HS-27A (cell line): Measurements from ENCODE around the gene GLDC.
"Not testable (repeated sequence)": the region's sequence is repeated elsewhere in the genome, so short reads cannot be mapped to it uniquely, and the experiment has no call there.

Experiments
- DNase-seq: peaks from one replicate; pipeline ENCODE4 v3.0.0-alpha.2; 2012; ENCODE audit warnings: low read depth, missing footprints

The GLDC gene

GRCh38 chr9:6565312-6565711 lies 80.2 kb downstream of the GLDC start:
- no peak for DNase-seq

DNA sequence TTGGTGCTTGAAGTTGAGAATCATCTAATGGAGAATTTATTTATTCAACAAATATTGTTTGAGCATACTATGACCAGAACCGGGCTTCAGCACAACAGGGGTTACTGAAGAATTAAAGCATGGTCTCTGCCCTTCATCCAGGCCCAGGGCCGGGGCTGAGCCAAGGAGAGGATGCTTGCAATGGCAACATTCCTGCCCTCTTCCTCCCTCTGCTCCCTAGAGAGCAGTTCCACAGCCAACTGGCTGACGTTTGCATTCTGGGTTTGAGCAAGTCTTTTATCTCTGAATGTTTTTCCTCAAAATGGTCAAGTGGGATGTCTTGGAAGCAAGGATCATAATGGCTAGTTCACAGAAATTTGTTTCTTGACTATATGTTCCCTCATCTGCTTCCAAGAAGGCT lies 80.7 kb downstream of the GLDC start:
- DNase-seq, result no peak

DNA sequence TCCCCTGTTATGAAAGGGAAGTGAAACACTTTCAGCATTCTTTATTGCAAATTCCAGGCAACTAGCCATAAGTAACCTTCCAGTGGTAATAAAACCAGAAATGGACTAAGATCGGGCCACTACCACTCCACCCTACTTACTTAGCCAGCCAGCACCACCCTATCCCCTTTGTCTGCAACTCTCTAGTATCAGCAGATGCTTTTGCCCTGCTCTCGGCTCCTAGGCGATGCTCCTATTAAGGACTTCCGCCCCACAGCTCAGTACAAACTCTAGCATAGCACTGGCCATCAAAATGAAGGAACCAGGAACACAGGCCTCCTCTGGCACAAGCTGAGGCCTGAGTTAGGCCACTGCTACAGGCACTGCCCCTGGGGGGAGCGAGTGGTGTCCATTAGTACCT lies 81.2 kb downstream of the GLDC start:
- no peak for DNase-seq

GRCh38 chr9:6562871-6563430 lies 82.6 kb downstream of the GLDC start:
- DNase-seq, result no peak

GRCh38 chr9:6562201-6562600 lies 83.3 kb downstream of the GLDC start:
- no peak for DNase-seq

DNA sequence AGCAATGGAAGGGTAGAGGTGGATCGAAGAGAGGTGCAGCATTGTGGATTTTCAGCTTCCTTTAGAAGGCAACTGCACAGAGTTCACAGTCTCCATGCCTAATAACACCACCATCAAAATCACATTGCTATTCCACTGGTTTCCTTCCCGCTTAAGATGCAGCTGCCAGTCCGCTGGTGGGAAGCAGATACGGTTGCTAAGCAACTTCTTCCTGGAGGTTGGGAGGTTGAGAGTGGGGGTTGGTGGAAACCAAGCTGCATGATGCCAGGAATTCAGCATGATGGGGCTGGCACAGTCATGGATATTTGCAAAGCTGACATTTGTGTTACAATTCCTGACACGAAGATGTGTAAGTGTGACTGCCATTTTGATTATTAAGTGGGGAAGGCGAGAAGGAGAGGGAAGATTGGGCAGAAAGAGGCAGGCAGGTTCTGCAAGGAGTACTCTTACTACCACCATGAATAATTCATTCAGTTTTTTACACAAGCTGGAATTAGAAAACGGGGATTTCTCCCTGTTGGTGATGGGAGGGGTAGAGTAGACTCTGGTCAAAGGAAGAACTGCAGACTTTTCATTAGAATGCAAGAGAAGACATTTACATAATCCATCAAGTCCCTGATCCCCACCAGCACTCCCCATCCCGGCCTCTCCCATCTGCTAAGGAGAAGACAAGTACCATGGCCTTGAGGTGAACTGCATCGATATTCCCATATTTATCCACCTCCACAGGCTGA lies 87.5 kb downstream of the GLDC start:
- no peak for DNase-seq

DNA sequence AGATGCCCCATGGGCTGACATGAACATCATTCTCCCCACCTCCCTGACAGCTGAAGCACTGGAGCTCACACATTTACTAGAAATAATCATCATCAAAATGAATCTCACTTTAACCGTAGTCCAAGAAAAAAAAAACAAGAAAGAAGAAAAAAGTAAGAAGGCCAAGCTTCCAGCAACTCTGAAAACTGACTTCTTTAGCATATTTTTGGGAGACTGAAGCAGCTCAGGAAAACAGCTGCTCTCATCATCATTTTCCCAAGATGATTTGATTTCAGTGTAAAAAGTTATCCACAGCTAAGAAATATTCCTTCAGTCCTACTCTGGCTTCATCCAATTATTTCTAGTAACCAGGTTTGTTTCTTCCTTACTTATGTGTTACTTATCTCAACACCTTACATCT lies 91.7 kb downstream of the GLDC start:
- no peak for DNase-seq

DNA sequence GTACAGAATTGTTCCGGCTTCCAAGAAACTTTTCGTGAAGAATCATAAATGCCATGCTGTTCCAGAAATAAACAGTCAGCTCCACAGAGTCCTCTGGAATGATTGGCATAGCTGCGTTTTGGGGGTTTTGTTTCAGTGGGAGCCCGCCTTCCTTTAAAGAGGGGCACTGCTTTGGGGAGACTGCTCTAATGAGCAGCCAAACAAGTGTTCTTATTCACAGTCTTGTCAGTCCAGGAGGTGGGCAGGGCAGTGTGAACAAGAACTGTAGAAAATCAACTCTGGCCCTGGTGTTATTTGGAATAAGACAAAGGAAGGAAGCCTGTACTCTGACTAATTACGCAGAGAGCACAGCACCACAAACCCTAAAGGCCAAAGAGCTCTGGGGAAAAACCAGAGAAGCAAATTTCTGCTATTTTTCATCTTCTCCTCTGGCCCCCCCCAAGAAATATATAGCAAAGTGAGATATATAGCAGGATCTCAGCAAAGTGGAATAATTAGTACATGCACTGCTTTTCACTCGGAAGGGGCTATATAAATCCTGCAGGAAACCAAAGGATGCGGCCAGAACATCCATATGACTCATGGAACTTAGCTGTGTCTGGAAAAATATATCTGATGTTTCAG lies 92.9 kb downstream of the GLDC start:
- DNase-seq, result no peak

- no peak for DNase-seq
Measured at GRCh38 chr9:6552033-6552432, 93.5 kb downstream of the GLDC start.

DNA sequence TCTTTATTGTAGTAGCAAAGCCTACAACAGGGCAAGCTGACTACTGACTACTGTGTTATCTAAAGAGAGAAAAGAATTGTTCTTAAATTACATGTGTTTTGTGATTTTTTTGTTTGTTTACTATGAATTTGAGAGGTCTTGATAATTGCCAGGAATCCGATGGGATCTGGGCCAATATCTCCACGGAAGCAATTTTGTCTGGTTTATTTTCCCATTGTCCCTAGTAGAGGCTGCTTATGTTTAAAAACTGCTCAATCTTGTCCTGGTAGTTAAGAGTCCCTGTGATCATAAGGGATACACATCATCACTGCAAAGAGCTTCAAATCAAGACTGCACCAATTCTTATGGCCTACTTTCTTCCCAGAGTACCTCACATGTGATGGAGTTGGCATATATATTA lies 94.4 kb downstream of the GLDC start:
- DNase-seq, result no peak

GRCh38 chr9:6549106-6549800 lies 96.3 kb downstream of the GLDC start:
- DNase-seq, result no peak

- DNase-seq, result no peak
Measured at GRCh38 chr9:6545017-6545691, 100.4 kb downstream of the GLDC start.

DNA sequence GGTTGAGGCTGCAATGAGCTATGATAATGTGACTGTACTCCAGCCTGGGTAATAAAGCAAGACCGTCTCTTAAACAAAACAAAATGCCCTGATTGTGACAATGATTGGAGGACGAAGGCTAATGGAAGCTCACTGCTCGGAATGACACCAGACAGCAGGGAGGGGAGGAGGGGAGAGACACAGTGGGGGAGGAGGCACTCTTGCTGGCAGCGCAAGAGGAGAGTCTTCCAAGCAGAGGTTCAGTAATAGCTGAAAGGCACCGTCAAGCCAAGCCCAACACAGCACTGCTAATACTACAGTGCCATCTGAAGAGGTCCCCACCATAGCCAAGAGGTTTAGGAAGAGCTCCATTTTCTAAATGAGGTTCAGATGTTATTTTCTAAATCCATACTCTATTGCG lies 102.3 kb downstream of the GLDC start:
- no peak for DNase-seq

- not testable (repeated sequence) for DNase-seq
Measured at GRCh38 chr9:6542617-6543016, 102.9 kb downstream of the GLDC start.

DNA sequence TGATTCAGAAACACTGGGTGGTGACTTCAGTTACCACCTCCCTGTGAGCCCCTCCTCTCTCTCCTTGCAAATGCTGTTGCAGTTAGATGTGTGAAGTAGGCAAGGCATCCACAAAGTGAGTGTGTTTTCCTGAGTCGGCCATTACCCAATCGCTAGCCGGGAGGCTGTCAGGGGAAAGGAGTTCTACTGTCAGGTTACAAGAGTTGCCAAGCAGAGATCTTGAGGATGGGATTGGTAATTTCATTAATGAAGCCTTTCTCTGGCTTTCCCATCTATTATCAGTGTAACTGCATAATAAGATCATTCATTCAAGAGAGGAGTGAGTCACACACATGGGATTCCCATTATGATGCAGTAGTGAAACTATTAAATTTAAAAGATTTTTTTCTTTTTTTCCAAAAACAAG lies 106.9 kb downstream of the GLDC start:
- no peak for DNase-seq

- DNase-seq, result no peak
Measured at GRCh38 chr9:6535594-6535993, 109.9 kb downstream of the GLDC start.

GRCh38 chr9:6525326-6526045 lies 120.0 kb downstream of the GLDC start:
- no peak for DNase-seq

DNA sequence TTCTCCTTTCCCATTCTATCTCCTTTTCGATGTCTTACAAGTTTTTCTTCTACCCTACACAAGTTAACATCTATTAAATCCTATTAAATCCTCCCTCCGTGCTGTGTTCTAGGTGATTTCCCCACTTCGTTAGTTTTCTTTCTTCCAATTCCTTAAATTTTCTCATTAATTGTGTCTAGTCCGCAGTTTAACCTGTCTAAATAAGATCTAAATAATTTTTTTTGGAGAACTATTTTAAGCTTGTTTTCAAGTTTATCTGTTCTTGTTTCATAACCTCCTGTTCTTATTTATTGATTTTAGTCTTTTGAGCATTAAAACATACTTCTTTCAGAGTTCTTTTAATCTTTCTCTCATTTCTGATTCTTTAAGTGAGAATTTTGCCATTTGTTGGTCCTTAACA lies 123.3 kb downstream of the GLDC start:
- no peak for DNase-seq

DNA sequence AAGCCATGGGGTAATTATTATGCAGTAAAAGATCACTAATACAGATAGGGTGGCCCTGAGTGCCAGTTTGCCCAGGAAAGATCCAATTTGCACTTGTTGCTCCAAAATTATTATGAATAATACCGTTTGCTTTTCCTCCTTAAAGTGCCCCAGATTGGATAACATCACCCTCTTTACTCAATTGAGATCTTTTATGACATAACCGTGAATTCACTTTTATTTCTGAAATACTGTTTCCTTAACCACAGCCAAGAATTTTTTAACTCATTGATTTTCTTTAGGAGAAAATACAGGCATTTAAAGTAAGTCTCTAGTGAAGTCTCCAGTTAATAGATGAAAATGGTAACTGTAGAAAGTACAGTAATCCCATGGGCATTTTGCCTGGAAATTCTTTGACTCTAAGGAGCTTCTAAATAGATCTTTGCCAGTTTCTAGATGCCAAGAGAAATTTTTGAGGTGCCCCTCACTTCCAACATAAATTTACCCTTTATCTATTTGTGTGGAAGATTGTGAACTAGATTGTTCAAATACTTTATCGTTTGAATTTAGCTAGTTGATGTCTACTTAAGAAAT lies 133.4 kb downstream of the GLDC start:
- peak; percentile 8 for DNase-seq

- DNase-seq, result no peak
Measured at GRCh38 chr9:6506571-6506970, 139.0 kb downstream of the GLDC start.

GRCh38 chr9:6502399-6502798 lies 143.1 kb downstream of the GLDC start:
- DNase-seq, result no peak
